AG09309 (cell line): ENCODE measurements around the gene CAMK1.

Experiments used
- DNase-seq: peaks from one replicate; pipeline ENCODE4 v3.0.0-alpha.2; 2010; ENCODE audit warnings: low read depth
- H3K4me3 ChIP-seq: 2 replicates; pipeline ENCODE4 v1.5.1; 2011; ENCODE audit warnings: mild to moderate bottlenecking, low read depth, low read length, moderate library complexity; ENCODE audit not compliant: control insufficient read depth
- TF ChIP-seq, protein P1 (sequence below): IDR thresholded peaks from 2 replicates; pipeline ENCODE4 v1.5.1; 2011; ENCODE audit warnings: mild to moderate bottlenecking, low read depth, low read length, inconsistent platforms; ENCODE audit not compliant: insufficient read depth, control insufficient read depth; ENCODE audit errors: missing control alignments

CAMK1 gene

DNA sequence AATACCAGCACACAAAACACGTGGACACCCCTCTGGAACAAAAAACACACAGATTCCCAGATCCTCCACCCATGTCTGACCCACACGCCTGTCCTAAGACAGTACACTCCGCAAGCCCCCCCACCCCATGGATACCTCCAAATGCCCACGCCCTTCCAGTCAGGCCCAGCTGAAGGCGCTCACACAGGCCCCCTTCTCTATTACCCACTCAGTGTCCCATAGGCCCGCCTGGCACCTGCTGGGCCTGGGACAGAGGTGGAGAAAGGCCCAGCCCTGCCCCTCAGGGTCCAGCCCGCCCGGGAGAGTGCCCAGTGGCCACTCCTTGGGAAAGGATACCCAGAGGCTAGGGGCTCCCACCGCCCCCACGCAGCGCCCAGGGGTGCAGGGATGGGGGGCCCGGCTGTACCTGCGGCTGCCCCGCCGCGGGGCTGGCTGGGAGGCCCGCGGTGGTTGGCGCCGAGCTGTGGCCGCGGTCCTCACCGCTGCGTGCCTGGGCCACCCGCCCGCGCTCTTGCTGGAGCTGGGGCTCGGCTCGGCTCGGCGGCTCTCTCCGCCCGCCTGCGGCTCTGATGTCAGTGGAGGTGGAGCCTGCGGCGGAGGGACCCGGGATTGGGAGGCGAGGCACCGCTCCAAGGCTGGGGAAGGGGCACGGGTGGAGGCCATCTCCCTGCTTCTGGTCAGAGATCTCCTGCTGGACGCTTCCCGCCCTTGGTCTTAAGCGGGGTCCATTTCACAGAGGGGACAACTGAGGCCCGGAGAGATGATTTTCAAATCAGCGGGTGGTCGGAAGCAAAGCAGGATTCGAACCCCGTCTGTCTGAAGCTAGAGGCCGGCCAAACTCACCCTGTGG is at the start of gene CAMK1:
TSS of gene CAMK1 (minus strand) at position 522 of the 850 bp plus-strand sequence. CDS start 2,198 bp downstream, outside the sequence.
- H3K4me3 ChIP-seq = peak within 1 kb of the TSS; percentile 68
- DNase-seq = no peak
- TF ChIP-seq, protein P1, sequence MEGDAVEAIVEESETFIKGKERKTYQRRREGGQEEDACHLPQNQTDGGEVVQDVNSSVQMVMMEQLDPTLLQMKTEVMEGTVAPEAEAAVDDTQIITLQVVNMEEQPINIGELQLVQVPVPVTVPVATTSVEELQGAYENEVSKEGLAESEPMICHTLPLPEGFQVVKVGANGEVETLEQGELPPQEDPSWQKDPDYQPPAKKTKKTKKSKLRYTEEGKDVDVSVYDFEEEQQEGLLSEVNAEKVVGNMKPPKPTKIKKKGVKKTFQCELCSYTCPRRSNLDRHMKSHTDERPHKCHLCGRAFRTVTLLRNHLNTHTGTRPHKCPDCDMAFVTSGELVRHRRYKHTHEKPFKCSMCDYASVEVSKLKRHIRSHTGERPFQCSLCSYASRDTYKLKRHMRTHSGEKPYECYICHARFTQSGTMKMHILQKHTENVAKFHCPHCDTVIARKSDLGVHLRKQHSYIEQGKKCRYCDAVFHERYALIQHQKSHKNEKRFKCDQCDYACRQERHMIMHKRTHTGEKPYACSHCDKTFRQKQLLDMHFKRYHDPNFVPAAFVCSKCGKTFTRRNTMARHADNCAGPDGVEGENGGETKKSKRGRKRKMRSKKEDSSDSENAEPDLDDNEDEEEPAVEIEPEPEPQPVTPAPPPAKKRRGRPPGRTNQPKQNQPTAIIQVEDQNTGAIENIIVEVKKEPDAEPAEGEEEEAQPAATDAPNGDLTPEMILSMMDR = no peak

DNA sequence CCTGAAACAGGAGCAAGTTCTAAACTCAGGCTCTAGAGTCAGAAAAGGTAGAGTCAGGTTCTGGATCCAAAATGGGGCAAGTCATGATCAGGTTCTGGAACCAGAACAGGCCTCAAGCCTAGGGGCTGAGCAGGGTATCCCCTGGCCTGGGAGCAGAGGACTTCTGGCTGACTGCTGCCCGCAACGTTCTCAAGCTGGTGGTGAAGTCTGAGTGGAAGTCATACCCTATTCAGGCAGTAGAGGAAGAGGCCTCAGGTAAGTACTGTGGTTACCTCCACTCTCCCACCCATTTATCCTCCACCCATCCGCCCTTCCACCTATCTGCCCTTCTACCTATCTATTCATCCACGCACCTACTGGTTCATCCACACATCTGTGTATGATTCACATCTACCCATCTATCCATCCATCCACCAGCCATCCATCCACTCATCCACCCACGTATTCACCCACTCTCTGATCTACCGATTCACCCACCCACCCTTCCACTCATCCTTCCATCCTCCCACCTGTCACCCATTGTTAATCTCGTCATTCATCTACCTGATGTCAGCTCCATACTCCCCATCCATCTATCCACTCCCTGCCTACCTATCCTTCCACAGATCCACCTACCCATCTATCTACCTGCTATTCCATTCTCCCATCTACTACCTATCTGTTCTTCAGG is 49.1 kb upstream of the CAMK1 start:
- no peak overlapping the region for H3K4me3 ChIP-seq
- no peak for DNase-seq
- TF ChIP-seq, protein P1 = no peak

DNA sequence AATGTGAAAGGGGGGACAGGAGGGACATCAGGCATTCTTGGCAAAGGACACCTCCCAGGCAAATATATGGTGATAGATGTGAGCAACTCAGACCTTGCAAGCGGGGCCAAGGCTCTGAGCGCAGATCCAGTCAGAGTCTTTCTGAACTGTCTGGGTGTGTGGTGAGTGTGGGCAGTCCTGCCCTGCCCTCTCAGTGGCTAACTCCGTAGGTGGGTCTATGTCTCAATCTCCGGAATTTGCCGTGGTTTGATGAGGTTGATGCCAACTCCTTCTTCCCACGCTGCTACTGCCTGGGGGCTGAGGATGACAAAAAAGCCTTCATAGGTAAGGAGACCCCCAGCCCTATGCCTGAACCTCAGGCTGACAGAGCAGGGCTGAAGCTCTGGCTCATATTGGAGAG is 47.7 kb upstream of the CAMK1 start:
- no peak for DNase-seq
- TF ChIP-seq, protein P1 = no peak
- no peak overlapping the region for H3K4me3 ChIP-seq

GRCh38 chr3:9815986-9816385 is 46.2 kb upstream of the CAMK1 start:
- no peak for DNase-seq
- TF ChIP-seq, protein P1 = no peak
- H3K4me3 ChIP-seq = no peak overlapping the region

GRCh38 chr3:9812870-9813483 is 43.2 kb upstream of the CAMK1 start:
- TF ChIP-seq, protein P1 = no peak
- no peak overlapping the region for H3K4me3 ChIP-seq
- DNase-seq = no peak

DNA sequence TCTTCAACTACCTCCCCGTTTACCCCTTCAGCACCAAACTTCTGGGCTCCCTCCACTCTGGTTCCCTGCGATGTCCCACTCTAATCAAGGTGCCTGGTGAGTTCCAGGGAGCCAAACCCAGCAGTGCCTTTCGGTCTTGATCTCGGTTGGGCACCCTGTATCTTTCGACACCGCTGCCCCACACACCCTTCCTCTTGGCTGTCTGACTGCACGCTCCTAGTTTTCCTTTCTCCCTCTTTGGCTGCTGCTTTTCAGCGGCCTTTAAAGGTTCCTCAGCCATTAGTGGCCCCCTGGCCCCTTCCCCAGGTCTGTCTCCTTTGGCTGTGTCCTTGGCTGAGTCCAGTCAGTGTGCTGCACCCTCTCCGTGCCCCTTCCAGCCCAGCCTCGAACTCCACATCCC is 41.1 kb upstream of the CAMK1 start:
- DNase-seq = no peak
- H3K4me3 ChIP-seq = peak overlapping the region; percentile 64
- TF ChIP-seq, protein P1 = no peak
